ENCODE results near the gene NECTIN3. TPM values are rescaled to one million over a fixed set of nuclear protein-coding genes. Genes with fewer than 3 reads are reported as not detected.

Gene NECTIN3
- total RNA-seq, 2 donors from 2014 or later: 5.8 to 9.1 TPM

DNA sequence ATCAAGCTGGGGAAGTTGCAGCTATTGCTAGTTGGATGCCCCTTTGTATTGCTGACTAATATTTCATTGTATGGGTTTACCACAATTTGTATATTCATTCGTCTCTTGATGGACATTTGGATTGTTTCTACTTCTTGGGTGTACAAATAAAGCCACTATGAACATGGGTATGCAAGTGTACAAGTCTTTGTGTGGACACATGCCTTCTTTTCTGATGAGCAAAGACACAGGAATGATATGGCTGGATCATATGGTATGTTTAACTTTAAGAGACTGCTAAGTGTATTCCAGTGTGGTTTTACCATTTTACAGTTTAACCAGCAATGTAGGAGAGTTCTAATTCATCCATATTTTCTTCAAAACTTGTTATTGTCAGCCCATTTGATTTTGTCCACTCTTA is 32.2 kb downstream of the NECTIN3 start:
- H3K9me3 Mint-ChIP-seq: no peaks in the 10 kb centered on the region
- H3K27me3 Mint-ChIP-seq (ENCODE audit: low read depth): peaks cover 26% of the 10 kb centered on the region
- H3K4me1 Mint-ChIP-seq (ENCODE audit: low read depth): no peaks in the 10 kb centered on the region
- no peak overlapping the region for H3K27ac Mint-ChIP-seq
- peaks cover 0 to 4% of the 10 kb centered on the region in 2 donors for H3K36me3 Mint-ChIP-seq (ENCODE audit: insufficient read depth in 2 of 2)
- DNase-seq (no peak), ATAC-seq (replicated peaks in 1 of 2) (no peak)
- H3K4me3 Mint-ChIP-seq: no peak overlapping the region

DNA sequence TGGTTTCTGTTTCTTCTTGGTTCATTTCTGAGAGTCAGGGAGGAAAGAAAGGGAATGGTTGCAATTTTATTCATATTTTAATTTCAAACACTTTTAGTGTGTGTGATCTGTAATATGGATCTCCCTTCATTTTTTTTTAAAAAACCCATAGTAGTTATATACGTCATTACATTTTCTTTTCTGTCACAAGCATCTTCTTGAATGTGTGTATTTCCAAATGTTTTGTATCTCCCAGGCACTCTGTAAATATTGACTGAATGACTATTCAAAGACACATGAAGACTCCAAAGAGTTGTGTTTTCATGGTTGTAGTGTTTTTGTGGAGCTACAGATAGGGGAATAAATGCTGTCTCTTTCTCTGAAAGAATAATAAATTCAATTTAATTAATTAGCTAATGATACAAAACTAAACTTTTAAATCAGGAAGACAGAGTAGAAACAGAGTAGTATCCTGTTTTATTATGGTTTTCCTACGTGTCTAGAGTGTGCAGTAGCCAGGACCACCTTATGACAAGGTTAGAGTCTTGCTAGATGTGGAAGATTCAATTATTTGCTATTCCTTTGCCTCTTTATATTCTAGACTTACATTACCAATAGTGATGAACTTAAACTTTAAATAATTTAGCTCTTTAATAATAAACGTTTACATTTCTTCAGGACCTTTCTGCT is 35.5 kb downstream of the NECTIN3 start:
- no peak overlapping the region for H3K4me3 Mint-ChIP-seq
- no peaks in the 10 kb centered on the region for H3K4me1 Mint-ChIP-seq (ENCODE audit: low read depth)
- no peaks in the 10 kb centered on the region for H3K9me3 Mint-ChIP-seq
- no peak for ATAC-seq (replicated peaks in 1 of 2)
- no peak overlapping the region for H3K27ac Mint-ChIP-seq
- no peak for DNase-seq
- peaks cover 24% of the 10 kb centered on the region for H3K27me3 Mint-ChIP-seq (ENCODE audit: low read depth)
- peaks cover 0 to 4% of the 10 kb centered on the region in 2 donors for H3K36me3 Mint-ChIP-seq (ENCODE audit: insufficient read depth in 2 of 2)

DNA sequence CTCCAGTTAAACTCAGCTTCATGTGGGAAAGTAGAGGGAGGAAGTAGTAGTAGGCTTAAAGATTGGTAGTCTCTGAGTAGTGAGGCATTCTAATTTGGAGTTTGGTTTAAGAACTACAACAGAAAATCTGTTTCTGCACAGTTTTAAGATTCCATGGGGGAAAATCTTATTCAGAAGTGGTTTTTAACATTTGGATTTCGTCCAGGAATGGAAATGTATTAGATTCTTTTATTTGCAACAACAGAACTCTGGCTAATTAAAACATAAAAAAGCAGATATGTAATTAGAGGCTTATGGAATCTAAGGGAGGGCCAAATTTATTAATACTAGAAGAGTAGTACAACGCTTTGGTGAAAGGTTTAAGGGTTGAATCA is 36.0 kb downstream of the NECTIN3 start:
- Mint-ChIP-seq H3K9me3 (no peaks in the 10 kb centered on the region), H3K27me3 (ENCODE audit: low read depth) (peaks cover 19% of the 10 kb centered on the region), H3K36me3 (ENCODE audit: insufficient read depth in 2 of 2) (peaks cover 0 to 4% of the 10 kb centered on the region in 2 donors), H3K27ac (no peak overlapping the region), H3K4me3 (no peak overlapping the region), H3K4me1 (ENCODE audit: low read depth) (no peaks in the 10 kb centered on the region)
- DNase-seq (no peak), ATAC-seq (replicated peaks in 1 of 2) (no peak)

DNA sequence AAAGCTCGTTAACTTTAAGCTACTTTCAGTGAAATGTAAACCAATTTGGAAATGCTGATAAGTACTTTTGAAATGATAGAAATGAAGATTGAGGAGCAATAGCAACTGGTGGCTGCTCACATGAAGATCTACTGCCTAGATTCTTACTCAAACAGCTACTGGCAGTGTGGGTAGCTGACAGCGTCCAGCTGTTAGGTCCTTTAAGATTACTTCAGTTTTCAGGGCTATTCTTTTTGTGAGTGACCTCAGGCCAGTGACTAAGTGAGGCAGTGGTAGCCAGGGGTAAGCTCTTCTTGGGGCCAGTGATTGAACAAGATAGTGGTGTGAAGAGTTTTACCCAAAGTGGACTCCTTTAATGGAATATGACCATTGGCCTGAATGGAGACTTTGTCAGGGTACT is 41.3 kb downstream of the NECTIN3 start:
- DNase-seq: no peak
- no peaks in the 10 kb centered on the region for H3K4me1 Mint-ChIP-seq (ENCODE audit: low read depth)
- no peaks in the 10 kb centered on the region for H3K9me3 Mint-ChIP-seq
- no peak for ATAC-seq (replicated peaks in 1 of 2)
- H3K36me3 Mint-ChIP-seq (ENCODE audit: insufficient read depth in 2 of 2): no peaks in the 10 kb centered on the region
- H3K27ac Mint-ChIP-seq: no peak overlapping the region
- no peaks in the 10 kb centered on the region for H3K27me3 Mint-ChIP-seq (ENCODE audit: low read depth)
- no peak overlapping the region for H3K4me3 Mint-ChIP-seq

DNA sequence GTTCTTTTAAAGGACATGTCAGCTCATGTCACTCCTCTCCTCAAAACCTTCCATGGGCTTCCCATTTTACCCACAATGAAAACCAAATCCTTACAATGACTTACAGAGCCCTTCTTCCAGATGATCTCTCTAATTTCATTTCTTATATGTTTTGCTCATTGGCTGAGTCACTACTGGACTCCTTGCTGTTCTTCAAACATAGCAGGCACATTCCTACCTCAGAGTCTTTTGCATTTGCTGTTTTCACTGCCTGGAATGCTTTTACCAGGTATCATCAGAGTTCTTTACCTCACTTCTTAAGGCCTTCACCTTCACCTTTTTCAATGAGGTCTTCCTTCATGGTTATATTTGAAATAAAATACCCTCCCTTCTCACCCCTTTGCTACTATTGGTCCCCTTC is 57.3 kb downstream of the NECTIN3 start:
- Mint-ChIP-seq H3K36me3 (ENCODE audit: insufficient read depth in 2 of 2) (no peaks in the 10 kb centered on the region), H3K9me3 (no peaks in the 10 kb centered on the region), H3K27ac (no peak overlapping the region), H3K27me3 (ENCODE audit: low read depth) (no peaks in the 10 kb centered on the region), H3K4me3 (no peak overlapping the region), H3K4me1 (ENCODE audit: low read depth) (no peaks in the 10 kb centered on the region)
- ATAC-seq (replicated peaks in 1 of 2): no peak
- DNase-seq: no peak

DNA sequence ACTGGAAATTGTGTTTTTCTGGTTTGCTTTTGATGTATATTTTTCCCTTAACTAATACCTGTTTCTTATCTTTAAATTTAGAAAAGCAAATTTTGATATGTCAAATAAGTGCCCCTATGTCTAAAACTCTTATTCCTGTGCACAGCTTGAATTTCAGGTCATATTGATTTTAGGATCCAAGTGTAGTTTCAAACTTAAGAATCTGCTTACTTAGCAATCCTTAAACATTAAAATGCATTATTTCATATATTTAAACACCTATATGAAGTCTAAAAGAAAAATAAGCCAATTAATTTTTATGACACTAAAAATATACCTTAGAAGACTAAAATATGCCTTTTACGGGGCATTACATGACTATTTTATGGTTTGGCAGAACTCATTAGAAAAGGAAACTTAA is 59.2 kb downstream of the NECTIN3 start:
- H3K4me3 Mint-ChIP-seq: no peak overlapping the region
- DNase-seq (no peak), ATAC-seq (replicated peaks in 1 of 2) (no peak)
- no peaks in the 10 kb centered on the region for H3K36me3 Mint-ChIP-seq (ENCODE audit: insufficient read depth in 2 of 2)
- H3K9me3 Mint-ChIP-seq: no peaks in the 10 kb centered on the region
- H3K4me1 Mint-ChIP-seq (ENCODE audit: low read depth): no peaks in the 10 kb centered on the region
- no peaks in the 10 kb centered on the region for H3K27me3 Mint-ChIP-seq (ENCODE audit: low read depth)
- H3K27ac Mint-ChIP-seq: no peak overlapping the region

DNA sequence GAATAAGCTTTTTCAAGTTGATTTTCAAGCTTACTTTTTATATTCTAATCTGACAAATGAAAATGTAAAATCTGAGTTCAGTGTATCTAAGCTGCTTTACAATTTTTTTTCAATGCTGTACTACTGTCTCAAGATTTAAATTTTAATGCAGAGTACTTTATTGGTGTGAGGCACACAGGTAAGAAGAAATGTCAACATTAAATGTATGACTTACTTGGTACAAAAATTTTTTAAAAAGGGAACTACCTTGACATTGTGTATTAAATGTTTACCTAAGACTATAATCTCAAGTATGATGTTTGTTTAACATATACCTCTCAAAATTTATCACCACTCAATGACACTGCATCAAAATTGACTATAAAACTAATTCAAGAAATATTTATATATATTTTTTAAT is 62.7 kb downstream of the NECTIN3 start:
- no peaks in the 10 kb centered on the region for H3K9me3 Mint-ChIP-seq
- no peaks in the 10 kb centered on the region for H3K36me3 Mint-ChIP-seq (ENCODE audit: insufficient read depth in 2 of 2)

DNA sequence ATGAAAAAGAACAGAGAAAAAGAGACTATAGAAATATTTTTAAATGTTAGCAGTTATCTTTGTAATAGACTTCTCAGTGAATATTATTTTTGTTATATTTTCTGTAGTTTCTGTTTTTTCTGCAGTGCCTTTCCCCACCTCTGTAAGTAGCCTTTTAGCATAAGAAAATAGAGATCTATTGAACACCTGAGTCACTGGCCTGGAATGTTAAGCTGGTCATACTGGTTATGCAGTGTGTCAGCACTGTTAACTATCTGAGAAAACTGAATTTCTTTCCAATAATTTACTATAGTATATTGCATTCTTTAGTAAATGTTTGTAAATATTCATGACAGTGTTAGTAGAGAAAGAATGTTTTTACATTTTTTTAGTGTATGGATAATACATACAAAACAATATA is 79.8 kb downstream of the NECTIN3 start:
- Mint-ChIP-seq H3K27me3 (ENCODE audit: low read depth) (no peaks in the 10 kb centered on the region), H3K27ac (no peak overlapping the region), H3K4me3 (no peak overlapping the region), H3K4me1 (ENCODE audit: low read depth) (no peaks in the 10 kb centered on the region), H3K9me3 (no peaks in the 10 kb centered on the region), H3K36me3 (ENCODE audit: insufficient read depth in 2 of 2) (no peaks in the 10 kb centered on the region)
- DNase-seq: no peak
- no peak for ATAC-seq (replicated peaks in 1 of 2)

More for the DNA sequence above, 62.7 kb downstream of the NECTIN3 start:
- H3K4me3 Mint-ChIP-seq: no peak overlapping the region
- no peak overlapping the region for H3K27ac Mint-ChIP-seq
- ATAC-seq (replicated peaks in 1 of 2): no peak
- H3K27me3 Mint-ChIP-seq (ENCODE audit: low read depth): no peaks in the 10 kb centered on the region
- no peaks in the 10 kb centered on the region for H3K4me1 Mint-ChIP-seq (ENCODE audit: low read depth)
- DNase-seq: no peak

DNA sequence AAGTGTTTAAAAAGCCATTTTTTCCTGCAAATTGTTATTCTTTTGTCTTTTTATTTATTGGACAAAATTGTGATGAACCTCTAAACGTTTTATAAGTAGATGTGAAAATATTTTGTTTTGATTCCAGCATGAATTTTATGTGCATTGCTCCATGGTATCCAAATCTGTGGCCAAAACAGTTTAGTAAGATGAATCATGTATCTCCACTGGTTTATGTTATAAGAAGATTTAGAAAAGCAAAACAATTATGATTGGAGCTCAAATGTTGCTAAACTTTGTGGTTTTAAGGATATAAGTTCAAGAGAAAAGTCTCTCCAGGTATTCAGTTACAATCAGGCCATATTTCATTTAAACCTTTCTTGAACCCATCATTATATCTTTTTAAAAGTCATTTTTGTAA is 80.9 kb downstream of the NECTIN3 start:
- H3K9me3 Mint-ChIP-seq: no peaks in the 10 kb centered on the region
- H3K27ac Mint-ChIP-seq: no peak overlapping the region
- DNase-seq: no peak
- no peaks in the 10 kb centered on the region for H3K27me3 Mint-ChIP-seq (ENCODE audit: low read depth)
- no peaks in the 10 kb centered on the region for H3K4me1 Mint-ChIP-seq (ENCODE audit: low read depth)
- H3K36me3 Mint-ChIP-seq (ENCODE audit: insufficient read depth in 2 of 2): no peaks in the 10 kb centered on the region
- no peak overlapping the region for H3K4me3 Mint-ChIP-seq
- no peak for ATAC-seq (replicated peaks in 1 of 2)

DNA sequence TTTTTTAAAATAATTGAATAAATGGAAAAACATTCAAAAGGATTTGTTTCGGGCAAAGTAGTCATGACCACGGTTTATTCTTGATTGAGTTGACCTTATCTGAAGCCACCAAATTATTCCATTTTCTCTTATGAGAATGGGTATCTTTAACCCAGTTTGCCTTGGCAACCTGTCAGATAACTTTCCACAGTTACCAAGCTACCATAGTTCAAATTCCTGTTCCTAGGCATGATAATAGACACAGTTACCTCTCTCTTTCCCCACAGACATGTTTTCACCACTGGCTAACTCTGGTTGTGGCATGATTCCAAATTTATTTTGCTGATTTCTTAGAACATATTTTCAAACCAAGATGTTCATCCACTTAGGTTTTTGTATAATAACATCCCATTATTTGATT is 84.9 kb downstream of the NECTIN3 start:
- Mint-ChIP-seq H3K27ac (no peak overlapping the region), H3K9me3 (no peaks in the 10 kb centered on the region), H3K36me3 (ENCODE audit: insufficient read depth in 2 of 2) (no peaks in the 10 kb centered on the region), H3K4me1 (ENCODE audit: low read depth) (no peaks in the 10 kb centered on the region), H3K27me3 (ENCODE audit: low read depth) (no peaks in the 10 kb centered on the region), H3K4me3 (no peak overlapping the region)
- ATAC-seq (replicated peaks in 1 of 2): no peak
- no peak for DNase-seq

DNA sequence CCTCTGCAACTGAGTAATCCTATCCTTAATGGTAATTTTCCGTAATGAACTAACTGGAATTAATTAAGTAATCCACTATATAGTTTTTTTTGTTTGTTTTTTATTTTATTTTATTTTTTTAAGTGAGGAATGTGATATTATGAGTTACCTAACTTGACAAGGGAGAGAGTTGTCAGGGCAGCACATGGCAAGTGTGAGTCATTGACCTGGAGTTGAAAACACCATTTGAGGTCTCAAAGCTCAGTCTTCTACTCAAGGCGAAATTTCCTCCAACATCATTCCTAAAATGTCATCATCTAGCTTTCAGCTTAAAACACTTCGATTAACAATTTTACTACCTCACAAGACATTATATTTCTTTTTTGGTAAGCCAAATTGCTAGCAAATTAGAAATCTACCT is 87.8 kb downstream of the NECTIN3 start:
- H3K27me3 Mint-ChIP-seq (ENCODE audit: low read depth): no peaks in the 10 kb centered on the region
- H3K36me3 Mint-ChIP-seq (ENCODE audit: insufficient read depth in 2 of 2): no peaks in the 10 kb centered on the region
- DNase-seq (no peak), ATAC-seq (replicated peaks in 1 of 2) (no peak)
- H3K4me3 Mint-ChIP-seq: no peak overlapping the region
- H3K27ac Mint-ChIP-seq: no peak overlapping the region
- H3K9me3 Mint-ChIP-seq: peaks cover 0 to 2% of the 10 kb centered on the region in 2 donors
- H3K4me1 Mint-ChIP-seq (ENCODE audit: low read depth): no peaks in the 10 kb centered on the region

DNA sequence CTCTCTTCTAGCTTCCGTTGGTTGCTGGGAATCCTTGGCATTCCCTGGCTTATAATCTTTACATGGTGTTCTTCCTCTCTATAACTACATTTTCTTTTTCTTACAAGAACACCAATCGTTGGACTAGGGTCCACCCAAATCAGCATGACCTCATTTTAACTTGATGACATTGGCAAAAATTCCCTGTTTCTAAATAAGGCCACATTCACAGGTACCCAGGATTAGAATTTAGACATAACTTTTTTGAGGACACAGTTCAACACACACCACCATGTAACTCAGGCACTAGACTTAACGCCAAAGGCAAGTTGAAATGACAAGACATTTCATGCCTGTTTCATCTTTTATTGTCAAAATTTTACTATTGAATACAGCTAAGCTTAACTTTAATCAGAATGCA is 93.0 kb downstream of the NECTIN3 start:
- H3K4me1 Mint-ChIP-seq (ENCODE audit: low read depth): no peaks in the 10 kb centered on the region
- H3K36me3 Mint-ChIP-seq (ENCODE audit: insufficient read depth in 2 of 2): no peaks in the 10 kb centered on the region
- H3K27me3 Mint-ChIP-seq (ENCODE audit: low read depth): no peaks in the 10 kb centered on the region
- DNase-seq (no peak), ATAC-seq (replicated peaks in 1 of 2) (no peak)
- H3K4me3 Mint-ChIP-seq: no peak overlapping the region
- no peak overlapping the region for H3K27ac Mint-ChIP-seq
- peaks cover 0 to 2% of the 10 kb centered on the region in 2 donors for H3K9me3 Mint-ChIP-seq

DNA sequence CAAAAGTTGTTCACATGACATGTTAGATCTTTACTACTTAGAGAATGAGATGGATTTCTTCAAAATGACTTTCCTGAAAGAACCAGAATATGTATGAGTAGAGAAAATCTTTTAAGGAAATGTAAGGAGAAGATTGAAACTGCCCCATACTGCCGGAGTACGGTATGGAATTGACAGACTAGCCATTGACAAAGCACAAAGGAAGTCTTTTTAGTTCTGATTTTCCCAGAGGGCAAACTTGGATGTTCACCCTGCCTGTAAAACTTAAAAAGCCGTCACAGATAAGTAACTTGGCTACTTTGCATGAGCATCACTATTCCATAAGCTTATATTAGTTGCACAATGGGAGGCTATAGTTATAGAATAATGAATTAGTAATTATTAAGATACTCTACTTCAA is 93.8 kb downstream of the NECTIN3 start:
- H3K9me3 Mint-ChIP-seq: peaks cover 0 to 2% of the 10 kb centered on the region in 2 donors
- ATAC-seq (replicated peaks in 1 of 2) (no peak), DNase-seq (no peak)
- H3K4me1 Mint-ChIP-seq (ENCODE audit: low read depth): no peaks in the 10 kb centered on the region
- H3K27me3 Mint-ChIP-seq (ENCODE audit: low read depth): no peaks in the 10 kb centered on the region
- no peak overlapping the region for H3K27ac Mint-ChIP-seq
- H3K4me3 Mint-ChIP-seq: no peak overlapping the region
- H3K36me3 Mint-ChIP-seq (ENCODE audit: insufficient read depth in 2 of 2): no peaks in the 10 kb centered on the region

DNA sequence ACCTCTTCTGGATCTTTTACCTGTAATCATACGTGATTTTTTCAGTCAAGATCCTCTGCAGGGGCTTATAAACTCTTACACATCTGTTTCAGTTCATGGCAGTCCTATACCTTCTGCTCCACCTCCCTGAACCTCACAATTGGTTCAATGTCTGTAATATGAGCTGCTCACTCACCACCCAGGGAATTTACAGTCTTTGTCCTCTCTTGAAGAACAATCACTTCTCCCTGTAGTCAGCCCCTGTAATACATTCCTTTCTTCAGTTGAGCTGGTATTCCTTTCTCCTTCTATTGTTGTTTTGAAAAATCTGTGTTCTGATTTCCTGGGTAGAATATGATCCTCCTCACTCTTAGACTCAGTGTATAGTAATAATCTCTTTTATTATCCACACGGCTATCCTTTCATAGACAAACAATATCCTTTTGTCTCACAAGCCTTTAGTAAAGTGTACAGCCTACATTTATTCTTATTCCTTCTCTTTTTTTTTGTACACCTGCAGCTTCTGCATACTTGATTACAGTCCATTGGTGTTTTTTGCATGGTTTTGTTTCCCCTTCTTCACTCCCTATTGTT is 101.8 kb downstream of the NECTIN3 start:
- no peaks in the 10 kb centered on the region for H3K27me3 Mint-ChIP-seq (ENCODE audit: low read depth)
- no peaks in the 10 kb centered on the region for H3K36me3 Mint-ChIP-seq (ENCODE audit: insufficient read depth in 2 of 2)
- H3K4me3 Mint-ChIP-seq: no peak overlapping the region
- peaks cover 2 to 4% of the 10 kb centered on the region in 2 donors for H3K9me3 Mint-ChIP-seq
- DNase-seq (no peak), ATAC-seq (replicated peaks in 1 of 2) (no peak)
- H3K27ac Mint-ChIP-seq: no peak overlapping the region
- H3K4me1 Mint-ChIP-seq (ENCODE audit: low read depth): no peaks in the 10 kb centered on the region

Data from activated T-cell treated with anti-CD3 and anti-CD28 coated beads, Interleukin-2, amount 50 U/mL, for 72 hours (primary cell).